SK-N-MC (cell line): ENCODE results near the gene CYP24A1.
A peak's percentile ranks its signal among the peaks of the same experiment; 100 is the strongest.

Experiments used
- DNase-seq: peaks from one replicate; pipeline ENCODE4 v3.0.0-alpha.2; 2011; ENCODE audit warnings: low read depth, low spot score
- H3K27ac ChIP-seq: fragments of 200-600 bp; sonication (generic); 2 replicates; pipeline ENCODE4 v1.5.1; 2016; ENCODE audit warnings: mixed run types
- H3K36me3 ChIP-seq: fragments of 200-600 bp; sonication (generic); 2 replicates; pipeline ENCODE4 v1.6.1; 2017; ENCODE audit warnings: antibody characterized with exemption, low read length, mixed read lengths; ENCODE audit not compliant: insufficient read depth
- H3K4me3 ChIP-seq: fragments of 200-600 bp; sonication (generic); 2 replicates; pipeline ENCODE4 v1.5.1; 2016
- H3K9ac ChIP-seq: fragments of 200-600 bp; sonication (generic); 2 replicates; pipeline ENCODE4 v1.8.0; 2017; ENCODE audit warnings: mixed run types, mixed read lengths; ENCODE audit not compliant: insufficient read length
- H3K9me3 ChIP-seq: fragments of 200-600 bp; sonication (generic); 2 replicates; pipeline ENCODE4 v1.6.1; 2017; ENCODE audit warnings: low read depth, mild to moderate bottlenecking, antibody characterized with exemption, low read length, moderate library complexity, mixed read lengths
- EZH2 ChIP-seq: fragments of 200-600 bp; sonication (generic); IDR thresholded peaks from one replicate; pipeline ENCODE4 v1.6.1; 2017; ENCODE audit warnings: antibody characterized with exemption
- FOXP2 ChIP-seq: optimal IDR thresholded peaks from 2 replicates; pipeline ENCODE3; 2011; ENCODE audit warnings: mild to moderate bottlenecking, moderate library complexity; ENCODE audit not compliant: insufficient read depth; ENCODE audit errors: extremely low read length, control extremely low read depth
- POLR2AphosphoS5 ChIP-seq: IDR thresholded peaks from 2 replicates; pipeline ENCODE4 v1.6.1; 2012; ENCODE audit warnings: mild to moderate bottlenecking, low read depth, low read length, borderline replicate concordance

Gene CYP24A1

DNA sequence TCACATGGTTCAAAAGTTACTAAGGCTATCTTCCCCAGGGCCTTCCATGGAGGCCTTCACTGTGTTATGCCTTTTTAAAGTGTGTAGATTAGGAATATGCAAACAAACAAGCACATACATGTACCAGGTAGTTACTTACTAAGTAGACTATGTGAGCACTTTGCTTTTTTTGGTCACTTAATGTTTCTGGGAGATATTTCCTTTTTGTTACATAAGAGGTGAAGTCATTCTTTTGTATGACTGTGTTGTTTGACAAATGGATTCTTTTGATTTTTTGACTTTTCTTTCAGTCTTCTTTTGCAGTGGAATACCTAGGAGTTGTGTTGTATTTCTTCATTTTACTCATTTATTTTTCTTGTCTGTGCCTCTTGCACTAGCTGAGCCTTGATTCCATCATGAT is 63.7 kb downstream of the CYP24A1 start:
- no peak for TF ChIP-seq POLR2AphosphoS5
- no peak for TF ChIP-seq FOXP2
- no peak for TF ChIP-seq EZH2
- no peak for DNase-seq
- no peaks in the 10 kb centered on the region for H3K9me3 ChIP-seq
- H3K36me3 ChIP-seq, result no peaks in the 10 kb centered on the region
- H3K9ac ChIP-seq, result no peak overlapping the region
- H3K4me3 ChIP-seq, result no peak overlapping the region
- no peak overlapping the region for H3K27ac ChIP-seq

DNA sequence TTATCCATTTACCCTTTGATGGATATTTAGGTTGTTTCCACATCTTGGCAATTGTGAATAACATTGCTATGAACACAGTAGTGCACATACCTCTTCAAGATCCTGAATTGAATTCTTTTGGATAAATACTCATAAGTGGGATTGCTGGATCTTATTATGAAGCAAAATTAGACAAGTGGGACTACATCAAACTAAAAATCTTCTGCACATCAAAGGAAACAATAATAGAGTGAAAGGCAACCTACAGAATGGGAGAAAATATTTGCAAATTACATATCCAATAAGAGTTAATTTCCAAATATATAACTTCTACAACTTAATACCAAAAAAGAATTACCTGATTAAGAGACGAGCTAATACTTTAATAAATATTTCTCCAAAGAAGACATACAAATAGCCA is 65.0 kb downstream of the CYP24A1 start:
- no peak overlapping the region for H3K4me3 ChIP-seq
- H3K36me3 ChIP-seq, result no peaks in the 10 kb centered on the region
- TF ChIP-seq EZH2 (no peak), POLR2AphosphoS5 (no peak), FOXP2 (no peak)
- no peak overlapping the region for H3K9ac ChIP-seq
- H3K27ac ChIP-seq, result no peak overlapping the region
- no peak for DNase-seq
- no peaks in the 10 kb centered on the region for H3K9me3 ChIP-seq

DNA sequence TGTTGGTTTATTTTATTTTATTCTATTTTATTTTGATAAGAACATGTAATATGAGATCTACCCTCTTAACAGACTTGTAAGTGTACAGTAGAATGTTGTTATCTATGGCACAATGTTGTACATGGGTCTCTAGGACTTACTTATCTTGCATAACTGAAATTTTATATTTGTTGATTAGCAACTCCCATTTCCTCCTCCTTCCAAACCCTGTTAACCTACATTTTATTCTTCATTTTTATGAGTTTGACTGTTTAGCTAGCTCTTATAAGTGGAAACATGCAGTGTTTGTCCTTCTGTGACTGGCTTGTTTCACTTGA is 65.5 kb downstream of the CYP24A1 start:
- TF ChIP-seq FOXP2 (no peak), EZH2 (no peak), POLR2AphosphoS5 (no peak)
- peak overlapping the region; percentile 39; the same call in 1 of the 2 replicates for H3K27ac ChIP-seq

DNA sequence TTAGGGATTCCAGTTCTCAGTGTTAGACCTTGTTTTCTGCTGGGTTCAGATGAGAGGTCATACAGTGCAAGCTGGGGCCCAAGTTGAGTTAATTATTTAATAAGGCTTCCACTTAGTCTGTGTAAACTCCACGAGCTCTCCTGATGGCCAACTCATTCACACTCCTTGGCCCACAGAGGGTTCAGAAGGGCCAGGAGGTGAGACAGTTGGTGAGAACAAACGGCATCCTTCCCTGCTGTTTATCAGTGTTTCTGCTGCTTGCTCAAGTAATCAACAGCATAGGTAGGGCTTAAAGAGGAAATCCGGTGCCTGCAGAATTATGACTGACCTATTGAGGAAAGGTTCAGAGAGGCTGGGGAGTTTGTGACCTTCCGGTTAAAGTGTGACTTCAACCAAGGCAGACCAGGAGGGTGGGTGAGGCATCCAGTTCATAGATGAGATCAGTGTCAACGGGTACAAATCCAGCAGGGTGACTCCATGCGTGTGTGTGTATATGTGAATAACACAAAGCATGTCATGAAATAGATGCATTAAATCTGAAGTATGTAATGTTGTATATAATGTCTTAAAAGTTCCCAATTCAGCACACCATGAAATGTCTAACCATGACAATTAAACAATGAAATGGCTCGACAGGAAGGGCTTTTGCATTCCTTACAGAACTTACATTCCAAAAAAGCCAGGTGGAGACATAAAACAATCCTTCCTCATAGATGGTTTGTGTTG is 66.0 kb downstream of the CYP24A1 start:
- Histone ChIP-seq H3K9ac (no peak overlapping the region), H3K9me3 (no peaks in the 10 kb centered on the region), H3K27ac (peak overlapping the region; percentile 39; the same call in 1 of the 2 replicates), H3K4me3 (no peak overlapping the region), H3K36me3 (no peaks in the 10 kb centered on the region)
- TF ChIP-seq EZH2 (no peak), POLR2AphosphoS5 (no peak), FOXP2 (no peak)
- no peak for DNase-seq

More for the DNA sequence above, 65.5 kb downstream of the CYP24A1 start:
- Histone ChIP-seq H3K9ac (no peak overlapping the region), H3K9me3 (no peaks in the 10 kb centered on the region), H3K4me3 (no peak overlapping the region), H3K36me3 (no peaks in the 10 kb centered on the region)
- DNase-seq, result no peak

DNA sequence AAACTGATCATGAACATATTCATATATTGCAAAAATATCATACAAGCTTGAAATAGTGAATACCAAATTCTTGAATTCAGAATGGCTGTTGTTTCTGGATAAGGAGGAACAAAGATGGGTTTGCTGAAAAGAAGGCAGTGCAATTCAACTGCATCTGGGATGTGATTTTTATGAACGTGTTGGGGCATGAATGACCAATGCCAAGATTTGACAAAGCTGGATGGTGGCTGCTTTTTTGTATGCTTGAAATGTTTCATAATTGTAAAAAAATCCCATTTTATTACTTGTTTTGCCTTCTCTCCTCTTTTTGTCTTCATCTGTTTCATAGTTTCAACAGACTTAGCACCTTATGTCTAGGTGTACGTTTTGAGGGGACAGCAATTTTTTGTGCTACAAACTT is 66.6 kb downstream of the CYP24A1 start:
- Histone ChIP-seq H3K36me3 (no peaks in the 10 kb centered on the region), H3K9me3 (no peaks in the 10 kb centered on the region)
- DNase-seq, result no peak

DNA sequence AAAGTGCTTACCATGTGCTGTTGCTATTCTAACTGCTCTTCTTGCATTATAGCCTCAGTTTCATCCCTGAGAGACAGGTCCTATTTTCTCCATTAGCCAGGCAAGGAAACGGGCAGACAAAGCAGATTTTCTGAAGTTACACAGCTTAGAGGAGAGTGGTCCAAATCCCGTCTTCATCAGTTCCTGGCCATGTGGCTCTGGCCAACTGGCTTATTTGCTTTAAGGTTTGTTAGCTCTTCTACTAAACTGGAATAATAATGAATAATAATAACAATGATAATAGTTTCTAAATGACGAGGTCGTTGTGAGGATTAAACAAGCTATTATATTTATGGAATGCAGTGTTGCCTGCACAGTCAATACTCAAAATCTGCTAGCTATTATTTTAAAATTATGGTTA is 67.6 kb downstream of the CYP24A1 start:
- H3K4me3 ChIP-seq, result no peak overlapping the region
- no peaks in the 10 kb centered on the region for H3K36me3 ChIP-seq
- no peak overlapping the region for H3K9ac ChIP-seq
- H3K27ac ChIP-seq, result no peak overlapping the region
- DNase-seq, result no peak
- no peak for TF ChIP-seq EZH2
- TF ChIP-seq POLR2AphosphoS5, result no peak
- no peak for TF ChIP-seq FOXP2
- no peaks in the 10 kb centered on the region for H3K9me3 ChIP-seq

More for the DNA sequence above, 66.6 kb downstream of the CYP24A1 start:
- no peak overlapping the region for H3K4me3 ChIP-seq
- no peak for TF ChIP-seq POLR2AphosphoS5
- TF ChIP-seq FOXP2, result no peak
- TF ChIP-seq EZH2, result no peak
- H3K27ac ChIP-seq, result no peak overlapping the region
- no peak overlapping the region for H3K9ac ChIP-seq

DNA sequence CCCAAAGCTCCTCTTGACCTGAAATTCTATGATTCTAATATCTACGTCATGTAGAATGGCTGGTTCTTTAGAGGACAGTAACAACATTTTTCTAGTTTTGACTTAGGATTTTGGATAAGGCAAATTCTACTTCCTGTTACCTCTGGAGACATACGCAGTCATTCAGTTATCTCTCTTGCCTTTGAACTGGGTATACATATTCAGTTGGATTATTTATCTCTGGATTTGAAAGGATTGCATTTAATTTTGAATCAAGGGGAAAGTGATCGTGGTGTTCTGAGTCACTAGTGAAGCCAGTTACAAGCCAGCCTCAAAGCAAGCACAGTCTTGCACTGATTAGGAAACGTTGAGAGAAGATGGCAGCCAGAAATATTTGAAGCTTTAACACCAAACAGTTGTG is 68.1 kb downstream of the CYP24A1 start:
- H3K36me3 ChIP-seq, result no peaks in the 10 kb centered on the region
- no peak overlapping the region for H3K4me3 ChIP-seq
- no peak overlapping the region for H3K27ac ChIP-seq
- no peaks in the 10 kb centered on the region for H3K9me3 ChIP-seq
- no peak overlapping the region for H3K9ac ChIP-seq
- no peak for DNase-seq
- TF ChIP-seq POLR2AphosphoS5 (no peak), EZH2 (no peak), FOXP2 (no peak)

DNA sequence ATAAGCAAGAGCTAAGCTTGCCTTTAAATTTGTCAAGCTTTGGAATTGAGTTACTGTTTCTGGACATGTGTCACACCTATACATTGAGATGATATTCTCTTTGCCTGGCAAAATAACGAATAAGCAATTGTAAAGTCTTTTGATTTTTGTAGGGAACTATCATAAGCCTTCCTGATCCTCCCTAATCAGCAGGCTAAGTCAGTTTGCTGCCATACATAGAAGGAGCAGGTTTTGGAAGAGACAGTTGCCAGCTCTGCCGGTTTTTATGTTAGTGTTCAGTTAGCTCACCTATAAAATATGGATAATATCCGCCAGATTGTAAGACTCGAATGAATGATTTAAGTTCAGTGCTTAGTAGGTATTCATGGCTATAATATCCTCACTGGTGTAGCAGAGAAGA is 69.0 kb downstream of the CYP24A1 start:
- H3K36me3 ChIP-seq, result no peaks in the 10 kb centered on the region
- no peak for DNase-seq
- H3K9ac ChIP-seq, result no peak overlapping the region
- no peak overlapping the region for H3K4me3 ChIP-seq
- TF ChIP-seq EZH2 (no peak), POLR2AphosphoS5 (no peak), FOXP2 (no peak)
- H3K9me3 ChIP-seq, result no peaks in the 10 kb centered on the region
- H3K27ac ChIP-seq, result no peak overlapping the region

DNA sequence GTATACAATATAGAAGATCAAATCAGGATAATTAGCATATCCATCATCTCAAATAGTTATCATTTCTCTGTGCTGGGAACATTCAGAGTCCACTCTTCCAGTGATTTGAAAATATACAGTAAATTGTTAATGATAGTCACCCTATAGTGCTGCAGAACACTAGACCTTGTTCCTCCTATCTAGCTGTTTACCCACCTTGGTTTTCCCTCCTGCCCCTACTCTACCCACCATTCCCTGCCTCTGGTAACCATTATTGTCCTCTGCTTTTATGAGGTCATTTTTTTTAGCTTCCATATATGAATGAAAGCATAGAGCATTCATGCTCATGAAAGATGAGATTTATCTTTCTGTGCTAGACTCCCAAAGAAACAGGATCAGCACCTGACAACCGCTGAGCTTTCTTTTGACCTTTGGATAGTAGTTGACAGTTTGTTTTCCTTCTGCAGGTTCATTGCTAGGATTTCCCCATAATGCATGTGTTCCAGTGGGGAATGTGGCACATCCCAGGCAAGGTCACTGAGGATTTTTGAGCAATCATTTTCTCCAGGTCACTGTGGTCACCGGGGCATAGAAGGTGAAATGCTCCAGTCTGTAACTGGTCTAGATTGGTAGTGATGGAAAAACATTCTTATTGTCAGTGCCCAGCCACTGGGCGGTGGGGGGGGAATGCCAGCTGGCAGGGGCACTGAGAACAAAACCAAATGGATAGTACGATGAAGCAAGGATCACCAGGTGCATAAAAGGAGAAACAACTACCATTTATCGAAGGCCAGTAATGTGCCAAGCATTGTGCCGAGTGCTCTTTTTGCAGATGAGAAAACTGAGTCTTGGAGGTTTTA is 69.8 kb downstream of the CYP24A1 start:
- Histone ChIP-seq H3K27ac (no peak overlapping the region), H3K4me3 (no peak overlapping the region), H3K9me3 (no peaks in the 10 kb centered on the region), H3K9ac (no peak overlapping the region), H3K36me3 (no peaks in the 10 kb centered on the region)
- no peak for DNase-seq
- TF ChIP-seq EZH2 (no peak), FOXP2 (no peak), POLR2AphosphoS5 (no peak)
